T-helper 17 cell (primary cell): ENCODE results near the gene HTT. TPM values are rescaled to one million over a fixed set of nuclear protein-coding genes. Genes with fewer than 3 reads are reported as not detected.

Experiments used
- ATAC-seq: fragments of 150-1000 bp; cut with Tn5 transposase; 2 replicates; pipeline ENCODE4 v1.10.0; 2021; ENCODE audit warnings: mild to moderate bottlenecking, moderate library complexity
- DNase-seq, 3 donors: peaks; one replicate each; pipeline versions ENCODE4 v3.0.0 to v3.0.0-alpha.2; 2020 to 2021
- H3K9me3 ChIP-seq: one replicate; pipeline ENCODE4 v1.7.0; 2013; ENCODE audit warnings: low read length, mild to moderate bottlenecking; ENCODE audit not compliant: control insufficient read depth, poor library complexity, severe bottlenecking
- H3K27ac Mint-ChIP-seq: one replicate; pipeline ENCODE4 v1.8.0; 2022; ENCODE audit warnings: mild to moderate bottlenecking, moderate library complexity, mixed read lengths
- H3K27me3 Mint-ChIP-seq: one replicate; pipeline ENCODE4 v1.8.0; 2022; ENCODE audit warnings: mixed read lengths
- H3K36me3 Mint-ChIP-seq: one replicate; pipeline ENCODE4 v1.8.0; 2022; ENCODE audit warnings: low read depth, mixed read lengths
- H3K4me1 Mint-ChIP-seq: one replicate; pipeline ENCODE4 v1.8.0; 2022; ENCODE audit warnings: mild to moderate bottlenecking, mixed read lengths
- H3K4me3 Mint-ChIP-seq: one replicate; pipeline ENCODE4 v1.8.0; 2022; ENCODE audit warnings: mild to moderate bottlenecking, moderate library complexity, mixed read lengths
- total RNA-seq, 4 donors: library from RNA in 2 of 4; stranded (reverse) in 2 of 4; gene quantifications; one replicate each; pipeline ENCODE4 v1.2.3 and lab custom pipeline; 2022 to 2026

The HTT gene
- total RNA-seq, 2 donors from 2014 or later, result 83.9 to 89.9 TPM

- DNase-seq (no peak), ATAC-seq (no peak)
- Mint-ChIP-seq H3K27ac (no peak overlapping the region), H3K4me1 (peaks cover 4% of the 10 kb centered on the region), H3K36me3 (peaks cover 7% of the 10 kb centered on the region), H3K27me3 (no peaks in the 10 kb centered on the region), H3K4me3 (no peak overlapping the region)
- H3K9me3 ChIP-seq, result no peaks in the 10 kb centered on the region
Observed at GRCh38 chr4:3213661-3214250, 139.3 kb downstream of the HTT start.

GRCh38 chr4:3215256-3215655 is 140.8 kb downstream of the HTT start:
- H3K4me3 Mint-ChIP-seq, result no peak overlapping the region
- ATAC-seq, result no peak
- H3K27ac Mint-ChIP-seq, result no peak overlapping the region
- H3K27me3 Mint-ChIP-seq, result no peaks in the 10 kb centered on the region
- H3K9me3 ChIP-seq, result no peaks in the 10 kb centered on the region
- peaks cover 7% of the 10 kb centered on the region for H3K36me3 Mint-ChIP-seq
- H3K4me1 Mint-ChIP-seq, result peaks cover 4% of the 10 kb centered on the region
- DNase-seq, result no peak

GRCh38 chr4:3215733-3216132 is 141.3 kb downstream of the HTT start:
- no peaks in the 10 kb centered on the region for H3K9me3 ChIP-seq
- no peak for DNase-seq
- Mint-ChIP-seq H3K27ac (no peak overlapping the region), H3K36me3 (peaks cover 7% of the 10 kb centered on the region), H3K4me1 (peaks cover 4% of the 10 kb centered on the region), H3K4me3 (no peak overlapping the region), H3K27me3 (no peaks in the 10 kb centered on the region)
- no peak for ATAC-seq

- H3K27me3 Mint-ChIP-seq, result no peaks in the 10 kb centered on the region
- H3K36me3 Mint-ChIP-seq, result peaks cover 13% of the 10 kb centered on the region
- DNase-seq (no peak), ATAC-seq (no peak)
- no peaks in the 10 kb centered on the region for H3K9me3 ChIP-seq
- H3K4me1 Mint-ChIP-seq, result peaks cover 6% of the 10 kb centered on the region
- no peak overlapping the region for H3K4me3 Mint-ChIP-seq
- no peak overlapping the region for H3K27ac Mint-ChIP-seq
Observed at GRCh38 chr4:3217266-3217665, 142.8 kb downstream of the HTT start.

- H3K36me3 Mint-ChIP-seq, result peaks cover 13% of the 10 kb centered on the region
- no peak for DNase-seq
- no peak overlapping the region for H3K4me3 Mint-ChIP-seq
Observed at GRCh38 chr4:3217771-3218170, 143.3 kb downstream of the HTT start.

GRCh38 chr4:3218824-3219760 is 144.6 kb downstream of the HTT start:
- DNase-seq (no peak), ATAC-seq (no peak)
- Mint-ChIP-seq H3K27me3 (no peaks in the 10 kb centered on the region), H3K36me3 (peaks cover 17% of the 10 kb centered on the region), H3K4me1 (peaks cover 6% of the 10 kb centered on the region), H3K27ac (peak overlapping the region; percentile 29), H3K4me3 (peak overlapping the region; percentile 47)
- no peaks in the 10 kb centered on the region for H3K9me3 ChIP-seq

More at GRCh38 chr4:3217771-3218170, 143.3 kb downstream of the HTT start:
- no peaks in the 10 kb centered on the region for H3K9me3 ChIP-seq
- Mint-ChIP-seq H3K27ac (no peak overlapping the region), H3K27me3 (no peaks in the 10 kb centered on the region), H3K4me1 (peaks cover 6% of the 10 kb centered on the region)
- ATAC-seq, result no peak

GRCh38 chr4:3219761-3220475 is 145.4 kb downstream of the HTT start:
- peaks cover 16% of the 10 kb centered on the region for H3K36me3 Mint-ChIP-seq
- ATAC-seq, result no peak
- peak overlapping the region; percentile 29 for H3K27ac Mint-ChIP-seq

GRCh38 chr4:3220476-3221183 is 146.1 kb downstream of the HTT start:
- Mint-ChIP-seq H3K27ac (no peak overlapping the region), H3K4me1 (peaks cover 9% of the 10 kb centered on the region), H3K4me3 (no peak overlapping the region), H3K27me3 (no peaks in the 10 kb centered on the region), H3K36me3 (peaks cover 16% of the 10 kb centered on the region)
- no peaks in the 10 kb centered on the region for H3K9me3 ChIP-seq
- ATAC-seq, result no peak
- no peak for DNase-seq

More at GRCh38 chr4:3219761-3220475, 145.4 kb downstream of the HTT start:
- Mint-ChIP-seq H3K27me3 (no peaks in the 10 kb centered on the region), H3K4me3 (no peak overlapping the region), H3K4me1 (peaks cover 9% of the 10 kb centered on the region)
- H3K9me3 ChIP-seq, result no peaks in the 10 kb centered on the region
- DNase-seq, result no peak

- H3K4me3 Mint-ChIP-seq, result no peak overlapping the region
- no peaks in the 10 kb centered on the region for H3K27me3 Mint-ChIP-seq
- H3K9me3 ChIP-seq, result no peaks in the 10 kb centered on the region
- H3K27ac Mint-ChIP-seq, result peak overlapping the region; percentile 75
- peaks cover 9% of the 10 kb centered on the region for H3K4me1 Mint-ChIP-seq
- no peak for ATAC-seq
- no peak for DNase-seq
- peaks cover 16% of the 10 kb centered on the region for H3K36me3 Mint-ChIP-seq
Observed at GRCh38 chr4:3221184-3221494, 146.7 kb downstream of the HTT start.

GRCh38 chr4:3221996-3222395 is 147.5 kb downstream of the HTT start:
- H3K27me3 Mint-ChIP-seq, result no peaks in the 10 kb centered on the region
- H3K36me3 Mint-ChIP-seq, result peaks cover 16% of the 10 kb centered on the region
- no peaks in the 10 kb centered on the region for H3K9me3 ChIP-seq
- DNase-seq (no peak), ATAC-seq (no peak)
- H3K4me1 Mint-ChIP-seq, result peaks cover 9% of the 10 kb centered on the region
- no peak overlapping the region for H3K4me3 Mint-ChIP-seq
- H3K27ac Mint-ChIP-seq, result peak overlapping the region; percentile 75

- Mint-ChIP-seq H3K4me1 (peaks cover 5% of the 10 kb centered on the region), H3K36me3 (peaks cover 16% of the 10 kb centered on the region), H3K27ac (no peak overlapping the region)
Observed at GRCh38 chr4:3223346-3223745, 148.9 kb downstream of the HTT start.

GRCh38 chr4:3223956-3224748 is 149.7 kb downstream of the HTT start:
- H3K9me3 ChIP-seq, result no peaks in the 10 kb centered on the region
- no peak for ATAC-seq
- Mint-ChIP-seq H3K27me3 (no peaks in the 10 kb centered on the region), H3K4me1 (peaks cover 9% of the 10 kb centered on the region), H3K27ac (no peak overlapping the region), H3K36me3 (peaks cover 16% of the 10 kb centered on the region), H3K4me3 (no peak overlapping the region)
- no peak for DNase-seq

More at GRCh38 chr4:3223346-3223745, 148.9 kb downstream of the HTT start:
- DNase-seq, result no peak
- no peak for ATAC-seq
- H3K27me3 Mint-ChIP-seq, result no peaks in the 10 kb centered on the region
- H3K4me3 Mint-ChIP-seq, result no peak overlapping the region
- no peaks in the 10 kb centered on the region for H3K9me3 ChIP-seq
